Activated T-helper 9 cell treated with anti-CD3 and anti-CD28 coated beads, Interleukin-2, amount 50 U/mL, for 16 hours (primary cell): ENCODE measurements around the gene TAB3.
"Not testable (repeated sequence)": the region's sequence is repeated elsewhere in the genome, so short reads cannot be mapped to it uniquely, and the experiment has no call there.

Experiments used
- DNase-seq: peaks from one replicate; pipeline ENCODE4 v3.0.0-alpha.2; 2020; ENCODE audit warnings: low read depth

TAB3 gene

DNA sequence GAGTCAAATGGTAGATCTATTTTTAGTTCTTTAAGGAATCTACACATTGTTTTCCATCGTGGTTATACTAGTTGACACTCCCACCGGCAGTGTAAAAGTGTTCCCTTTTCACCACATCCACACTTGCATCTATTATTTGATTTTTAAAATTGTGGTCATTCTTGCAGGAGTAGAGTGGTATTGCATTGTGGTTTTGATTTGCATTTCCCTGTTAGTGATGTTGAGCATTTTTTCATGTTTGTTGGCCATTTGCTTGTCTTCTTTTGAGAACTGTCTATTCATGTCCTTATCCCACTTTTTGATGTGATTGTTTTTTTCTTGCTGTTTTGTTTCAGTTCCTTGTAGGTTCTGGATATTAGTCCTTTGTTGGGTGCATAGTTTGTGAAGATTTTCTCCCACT, 70.0 kb downstream of the TAB3 start:
- DNase-seq = no peak

DNA sequence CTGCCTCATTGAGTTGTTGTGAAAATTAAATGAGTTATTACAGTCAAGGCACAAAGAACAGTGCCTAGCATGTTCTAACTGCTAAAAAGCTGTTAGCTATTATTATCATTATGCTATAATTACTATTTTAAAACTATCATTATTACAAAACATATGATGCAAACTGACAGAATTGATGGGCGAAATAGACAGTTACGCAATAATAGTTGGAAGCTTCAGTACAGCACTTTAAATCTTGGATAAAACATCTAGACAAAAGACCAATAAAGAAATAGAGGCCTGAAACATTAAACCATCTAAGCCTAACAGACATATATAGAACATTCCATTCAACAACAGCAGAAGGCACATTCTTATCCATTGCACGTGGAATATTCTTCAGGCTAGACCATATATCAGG, 73.0 kb downstream of the TAB3 start:
- DNase-seq = no peak

DNA sequence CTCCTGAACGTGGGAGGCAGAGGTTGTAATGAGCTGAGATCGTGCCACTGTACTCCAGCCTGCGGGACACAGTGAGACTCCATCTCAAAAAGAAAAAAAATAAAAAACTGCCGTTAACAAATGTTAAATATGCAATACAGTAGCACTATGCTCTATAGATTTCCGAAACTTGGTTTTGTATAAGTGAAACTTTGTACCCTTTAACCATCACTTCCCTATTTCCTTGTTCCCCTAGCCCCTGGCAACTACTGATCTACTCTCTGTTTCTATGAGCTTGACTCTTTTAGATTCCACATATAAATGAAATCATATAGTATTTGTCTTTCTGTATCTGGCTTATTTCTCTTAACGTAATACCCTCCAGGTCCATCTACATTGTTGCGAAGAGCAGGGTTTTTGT, 74.1 kb downstream of the TAB3 start:
- DNase-seq = no peak

DNA sequence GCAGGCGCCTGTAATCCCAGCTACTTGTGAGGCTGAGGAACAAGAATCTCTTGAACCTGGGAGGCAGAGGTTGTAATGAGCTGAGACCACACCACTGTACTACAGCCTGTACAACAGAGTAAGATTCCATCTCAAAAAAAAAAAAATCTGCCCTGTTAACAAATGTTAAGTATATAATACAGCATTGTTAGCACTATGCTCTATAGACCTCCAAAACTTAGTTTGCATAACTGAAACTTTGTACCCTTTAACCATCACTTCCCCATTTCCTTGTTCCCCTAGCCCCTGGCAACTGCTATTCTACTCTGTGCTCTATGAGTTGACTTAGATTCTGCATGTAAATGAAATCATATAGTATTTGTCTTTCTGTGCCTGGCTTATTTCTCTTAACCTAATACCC, 76.7 kb downstream of the TAB3 start:
- no peak for DNase-seq

DNA sequence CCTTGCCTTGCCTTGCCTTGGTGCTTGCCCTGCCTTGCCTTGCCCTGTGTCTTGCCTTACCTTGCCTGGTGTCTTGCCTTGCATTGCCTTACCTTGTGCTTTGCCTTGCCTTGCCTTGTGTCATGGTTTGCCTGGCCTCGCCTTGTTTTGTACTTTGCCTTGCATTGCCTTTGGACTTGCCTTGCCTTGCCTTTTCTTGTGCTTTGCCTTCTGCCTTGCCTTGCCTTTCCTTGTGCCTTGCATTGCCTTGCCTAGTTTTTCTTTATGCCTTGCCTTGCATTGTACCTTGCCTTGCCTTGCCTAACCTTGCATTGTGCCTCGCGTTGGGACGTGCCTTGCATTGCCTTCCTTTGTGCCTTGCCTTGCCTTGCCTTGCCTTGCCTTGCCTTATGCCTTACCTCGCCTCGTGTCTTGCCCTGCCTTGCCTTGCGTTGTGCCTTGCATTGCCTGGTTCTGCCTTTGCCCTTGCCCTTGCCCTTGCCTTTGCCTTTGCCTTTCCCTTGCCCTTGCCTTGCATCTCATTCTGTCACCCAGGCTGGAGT, 82.8 kb downstream of the TAB3 start:
- DNase-seq = no peak

DNA sequence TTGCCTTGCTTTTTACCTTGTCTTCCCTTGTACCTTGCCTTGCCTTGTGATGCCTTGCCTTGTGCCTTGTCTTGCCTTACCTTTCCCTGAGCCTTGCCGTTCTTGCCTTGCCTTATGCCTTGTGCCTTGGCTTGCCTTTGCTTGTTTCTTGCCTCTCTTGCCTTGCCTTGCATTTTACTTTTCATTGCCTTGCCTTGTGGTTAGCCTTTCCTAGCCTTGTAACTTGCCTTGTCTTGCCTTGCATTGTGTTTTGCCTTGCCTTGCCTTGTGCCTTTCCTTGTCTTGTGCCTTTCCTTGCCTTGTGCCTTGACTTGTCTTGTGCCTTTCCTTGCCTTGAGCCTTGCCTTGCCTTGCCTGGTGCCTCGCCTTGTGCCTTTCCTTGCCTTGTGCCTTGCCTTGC, 84.6 kb downstream of the TAB3 start:
- DNase-seq = no peak

DNA sequence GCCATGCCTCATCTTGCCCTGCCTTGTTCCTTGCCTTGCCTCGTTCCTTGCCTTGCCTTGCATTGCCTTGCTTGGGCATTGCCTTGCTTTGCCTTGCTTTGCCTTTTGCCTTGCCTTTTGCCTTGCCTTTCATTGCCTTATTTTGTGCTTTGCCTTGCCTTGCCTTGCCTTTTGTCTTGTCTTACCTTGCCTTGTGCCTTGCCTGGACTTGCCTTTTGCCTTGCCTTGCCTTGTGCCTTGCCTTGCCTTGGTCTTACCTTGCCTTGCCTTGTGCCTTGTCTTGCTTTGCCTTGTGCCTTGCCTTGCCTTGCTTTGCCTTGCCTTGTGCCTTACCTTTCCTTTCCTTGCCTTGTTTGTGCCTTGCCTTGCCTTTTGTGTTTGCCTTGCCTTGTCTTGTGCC, 88.2 kb downstream of the TAB3 start:
- no peak for DNase-seq

DNA sequence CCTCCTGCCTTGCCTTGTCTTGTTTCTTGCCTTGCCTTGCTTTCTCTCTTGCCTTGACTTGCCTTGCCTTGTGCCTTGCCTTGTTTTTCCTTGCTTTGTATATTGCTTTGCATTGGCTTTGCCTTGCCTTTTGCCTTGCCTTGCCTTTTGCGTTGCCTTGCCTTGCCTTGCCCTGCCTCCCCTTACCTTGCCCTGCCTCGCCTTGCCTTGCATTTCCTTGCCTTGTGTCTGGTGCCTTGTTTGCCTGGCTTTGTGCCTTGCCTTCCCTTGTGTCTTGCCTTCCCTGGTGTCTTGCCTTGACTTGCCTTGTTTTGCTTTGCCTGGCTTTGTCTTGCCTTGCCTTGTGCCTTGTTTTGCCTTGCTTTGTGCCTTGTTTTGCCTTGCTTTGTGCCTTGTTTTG, 89.7 kb downstream of the TAB3 start:
- DNase-seq = no peak

DNA sequence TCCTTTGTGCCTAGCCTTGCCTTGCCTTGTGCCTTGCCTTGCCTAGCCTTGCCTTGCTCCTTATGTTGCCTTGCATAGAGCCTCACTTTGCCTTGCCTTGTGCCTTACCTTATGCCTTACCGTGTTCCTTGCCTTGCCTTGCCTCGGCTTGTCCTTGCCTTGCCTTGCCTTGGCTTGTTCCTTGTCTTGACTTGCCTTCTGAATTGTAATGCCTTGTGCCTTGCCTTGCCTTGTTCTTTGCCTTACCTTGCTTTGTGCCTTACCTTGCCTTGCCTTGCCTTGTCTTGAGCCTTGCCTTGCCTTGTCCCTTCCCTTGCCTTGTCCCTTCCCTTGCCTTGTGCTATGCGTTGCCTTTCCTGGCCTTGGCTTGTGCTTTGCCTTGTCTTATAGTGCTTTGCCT, 90.2 kb downstream of the TAB3 start:
- no peak for DNase-seq

DNA sequence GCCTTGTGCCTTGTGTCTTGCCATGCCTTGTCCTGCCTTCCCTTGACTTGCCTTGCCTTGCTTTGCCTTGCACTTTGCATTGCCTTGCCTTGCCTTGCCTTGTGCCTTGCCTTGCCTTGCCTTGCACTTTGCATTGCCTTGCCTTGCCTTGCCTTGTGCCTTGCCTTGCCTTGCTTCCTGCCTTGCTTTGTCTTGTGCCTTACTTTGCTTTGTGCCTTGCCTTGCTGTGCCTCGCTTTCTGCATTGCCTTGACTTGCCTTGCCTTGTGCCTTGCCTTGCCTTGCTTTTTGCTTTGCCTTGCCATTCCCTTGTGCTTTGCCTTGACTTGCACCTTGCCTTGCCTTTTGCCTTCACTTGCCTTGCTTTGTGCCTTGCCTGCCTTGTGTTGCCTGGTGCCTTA, 91.8 kb downstream of the TAB3 start:
- DNase-seq = not testable (repeated sequence)

DNA sequence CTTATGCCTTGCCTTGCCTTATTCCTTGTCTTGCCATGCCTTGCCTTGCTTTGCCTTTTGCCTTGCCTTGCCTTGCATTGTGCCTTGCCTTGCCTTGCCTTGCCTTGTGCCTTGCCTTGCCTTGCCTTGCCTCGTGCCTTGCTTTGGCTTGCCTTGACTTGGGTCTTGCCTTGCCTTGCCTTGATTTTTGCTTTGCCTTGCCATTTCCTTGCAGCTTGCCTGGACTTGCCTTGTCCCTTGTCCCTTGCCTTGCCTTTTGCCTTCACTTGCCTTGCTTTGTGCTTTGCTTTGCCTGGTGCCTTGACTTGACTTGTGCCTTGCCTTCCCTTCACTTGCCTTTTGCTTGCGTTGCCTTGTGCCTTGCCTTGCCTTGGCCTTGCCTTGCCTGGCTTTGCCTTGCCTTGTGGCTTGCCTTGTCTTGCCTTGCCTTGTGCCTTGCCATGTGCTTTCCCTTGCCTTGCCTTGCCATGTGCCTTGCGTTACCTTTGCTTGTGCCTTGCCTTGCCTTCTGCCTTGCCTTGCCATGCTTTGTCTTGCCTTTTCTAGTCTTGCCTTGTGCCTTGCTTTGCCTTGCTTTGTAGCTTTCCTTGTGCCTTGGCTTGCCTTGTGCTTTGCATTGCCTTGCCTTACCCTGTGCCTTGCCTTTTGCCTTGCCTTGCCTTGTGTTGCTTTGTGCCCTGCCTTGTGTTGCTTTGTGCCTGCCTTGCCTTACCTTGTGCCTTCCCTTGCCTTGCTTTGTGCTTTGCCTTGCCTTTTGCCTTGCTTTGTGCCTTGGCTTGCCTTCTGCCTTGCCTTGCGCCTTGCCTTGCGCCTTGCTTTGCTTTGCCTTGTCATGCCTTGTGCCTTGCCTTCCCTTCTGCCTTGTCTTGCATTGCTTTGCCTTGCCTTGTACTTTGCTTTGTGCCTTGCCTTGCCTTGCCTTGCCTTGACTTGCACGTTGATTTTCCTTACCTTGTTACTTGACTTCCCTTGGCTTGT, 92.8 kb downstream of the TAB3 start:
- no peak for DNase-seq

DNA sequence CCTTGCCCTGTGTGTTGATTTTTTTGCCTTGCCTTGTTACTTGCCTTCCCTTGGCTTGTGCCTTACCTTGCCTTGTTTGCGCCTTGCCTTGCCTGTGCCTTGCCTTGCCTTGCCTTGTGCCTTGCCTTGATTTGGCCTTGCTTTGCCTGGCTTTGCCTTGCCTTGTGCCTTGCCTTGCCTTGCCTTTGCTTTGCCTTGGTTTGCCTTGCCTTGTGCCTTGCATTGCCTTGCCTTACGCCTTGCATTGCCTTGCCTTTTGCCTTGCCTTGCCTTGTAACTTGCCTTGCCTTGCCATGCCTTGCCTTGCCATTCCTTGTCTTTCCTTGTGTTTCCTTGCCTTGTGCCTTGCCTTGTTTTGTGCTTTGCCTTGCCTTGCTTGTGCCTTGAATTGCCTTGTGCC, 94.6 kb downstream of the TAB3 start:
- DNase-seq = no peak

DNA sequence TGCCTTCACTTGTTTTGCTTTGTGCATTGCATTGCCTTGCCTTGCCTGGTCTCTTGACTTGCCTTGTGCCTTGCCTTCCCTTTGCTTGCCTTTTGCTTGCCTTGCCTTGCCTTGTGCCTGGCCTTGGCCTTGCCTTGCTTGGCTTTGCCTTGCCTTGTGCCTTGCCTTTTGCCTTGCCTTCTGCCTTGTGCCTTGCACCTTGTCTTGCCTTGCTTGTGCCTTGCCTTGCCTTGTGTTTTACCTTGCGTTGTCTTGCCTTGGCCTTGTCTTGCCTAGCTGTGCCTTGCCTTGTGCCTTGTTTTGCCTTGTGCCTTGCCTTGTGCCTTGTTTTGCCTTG, 95.3 kb downstream of the TAB3 start:
- DNase-seq = no peak

DNA sequence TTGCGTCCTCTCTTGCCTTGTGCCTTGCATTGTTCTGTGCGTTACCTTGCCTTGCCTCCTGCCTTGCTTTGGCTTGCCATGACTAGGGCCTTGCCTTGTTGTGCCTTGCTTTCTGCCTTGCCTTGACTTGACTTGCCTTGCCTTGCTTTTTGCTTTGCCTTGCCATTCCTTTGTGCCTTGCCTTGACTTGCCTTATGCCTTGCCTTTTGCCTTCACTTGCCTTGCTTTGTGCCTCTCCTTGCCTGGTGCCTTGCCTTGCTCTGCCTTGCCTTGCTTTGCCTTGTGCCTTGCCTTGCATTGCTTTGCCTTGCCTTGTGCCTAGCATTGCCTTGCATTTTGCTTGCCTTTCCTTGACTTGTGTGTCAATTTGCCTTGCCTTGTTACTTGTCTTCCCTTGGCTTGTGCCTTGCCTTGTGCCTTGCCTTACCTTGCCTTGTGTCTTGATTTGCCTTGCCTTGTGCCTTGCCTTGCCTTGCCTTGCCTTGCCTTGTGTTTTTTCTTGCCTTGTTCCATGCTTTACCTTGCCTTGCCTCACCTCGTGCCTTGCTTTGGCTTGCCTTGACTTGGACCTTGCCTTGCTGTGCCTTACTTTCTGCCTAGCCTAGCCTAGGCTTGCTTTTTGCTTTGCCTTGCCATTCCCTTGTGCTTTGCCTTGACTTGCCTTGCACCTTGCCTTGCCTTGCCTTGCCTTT, 95.8 kb downstream of the TAB3 start:
- no peak for DNase-seq

DNA sequence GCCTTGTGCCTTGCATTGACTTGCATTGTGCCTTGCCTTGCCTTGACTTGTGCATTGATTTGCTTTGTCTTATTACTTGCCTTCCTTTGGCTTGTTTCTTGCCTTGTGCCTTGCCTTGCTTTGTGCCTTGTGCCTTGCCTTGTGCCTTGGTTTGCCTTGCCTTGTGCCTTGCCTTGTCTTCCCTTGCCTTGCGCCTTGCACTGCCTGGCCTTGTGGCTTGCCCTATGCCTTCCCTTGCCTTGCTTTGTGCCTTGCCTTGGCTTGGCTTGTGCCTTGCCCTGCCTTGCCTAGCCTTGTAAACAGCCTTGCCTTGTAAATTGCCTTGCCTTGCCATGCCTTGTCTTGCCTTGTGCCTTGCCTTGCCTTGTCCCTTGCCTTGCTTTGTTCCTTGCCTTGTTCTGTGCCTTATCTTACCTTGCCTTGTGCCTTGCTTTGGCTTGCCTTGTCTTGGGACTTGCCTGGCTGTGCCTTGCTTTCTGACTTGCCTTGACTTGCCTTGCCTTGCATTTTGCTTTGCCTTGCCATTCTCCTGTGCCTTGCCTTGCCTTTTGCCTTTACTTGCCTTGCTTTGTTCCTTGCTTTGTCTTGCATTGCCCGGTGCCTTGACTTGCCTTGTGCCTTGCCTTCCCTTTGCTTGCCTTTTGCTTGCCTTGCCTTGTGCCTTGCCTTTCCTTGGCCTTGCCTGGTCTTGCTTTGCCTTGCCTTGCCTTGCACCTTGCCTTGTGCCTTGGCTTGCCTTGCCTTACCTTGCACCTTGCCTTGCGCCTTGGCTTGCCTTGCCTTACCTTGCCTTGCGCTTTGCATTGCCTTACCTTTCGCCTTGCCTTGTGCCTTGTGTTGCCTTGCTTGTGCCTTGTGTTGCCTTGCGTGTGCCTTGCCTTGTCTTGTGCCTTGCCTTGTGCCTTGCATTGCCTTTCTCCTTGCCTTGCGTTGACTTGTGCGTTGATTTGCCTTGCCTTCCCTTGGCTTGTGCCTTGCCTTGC, 97.5 kb downstream of the TAB3 start:
- DNase-seq = no peak

DNA sequence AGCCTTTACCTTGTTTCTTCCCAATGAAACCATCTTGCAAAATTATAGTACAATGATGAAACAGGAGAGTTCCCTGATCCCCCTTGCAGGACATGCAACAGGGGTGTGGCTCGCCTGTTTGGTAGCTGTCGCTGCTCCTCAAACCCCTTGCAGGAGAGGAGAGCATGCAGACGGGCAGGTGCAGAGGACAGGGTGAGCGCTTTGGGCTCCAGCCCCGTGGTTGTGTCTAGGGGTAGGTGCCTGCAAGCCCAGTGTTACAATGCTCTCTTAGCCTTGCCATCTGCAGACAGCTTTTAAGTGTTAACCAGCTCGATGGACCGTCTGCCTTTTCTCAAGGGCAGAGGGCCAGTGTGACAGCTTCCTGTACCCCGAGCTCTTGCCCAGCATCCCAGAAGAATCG, 102.0 kb downstream of the TAB3 start:
- no peak for DNase-seq

DNA sequence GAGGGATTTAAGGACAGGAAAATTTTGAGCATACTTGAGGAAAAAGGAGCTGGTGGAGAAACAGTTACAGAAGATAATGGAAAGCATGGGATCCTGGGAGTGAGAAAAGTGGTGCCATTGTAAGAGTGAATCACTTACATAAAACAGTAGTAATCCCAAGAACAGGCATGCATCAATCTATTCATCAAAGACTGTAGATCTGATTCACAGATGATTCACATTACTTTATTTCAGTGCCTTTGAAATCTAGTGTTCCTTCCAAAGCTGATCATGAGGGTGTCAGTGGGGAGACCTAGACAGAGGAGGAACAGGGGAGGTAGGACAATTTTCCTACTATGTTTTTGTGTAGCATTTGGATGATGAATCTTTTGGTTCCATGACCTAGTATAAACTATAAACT, 102.7 kb downstream of the TAB3 start:
- DNase-seq = no peak

DNA sequence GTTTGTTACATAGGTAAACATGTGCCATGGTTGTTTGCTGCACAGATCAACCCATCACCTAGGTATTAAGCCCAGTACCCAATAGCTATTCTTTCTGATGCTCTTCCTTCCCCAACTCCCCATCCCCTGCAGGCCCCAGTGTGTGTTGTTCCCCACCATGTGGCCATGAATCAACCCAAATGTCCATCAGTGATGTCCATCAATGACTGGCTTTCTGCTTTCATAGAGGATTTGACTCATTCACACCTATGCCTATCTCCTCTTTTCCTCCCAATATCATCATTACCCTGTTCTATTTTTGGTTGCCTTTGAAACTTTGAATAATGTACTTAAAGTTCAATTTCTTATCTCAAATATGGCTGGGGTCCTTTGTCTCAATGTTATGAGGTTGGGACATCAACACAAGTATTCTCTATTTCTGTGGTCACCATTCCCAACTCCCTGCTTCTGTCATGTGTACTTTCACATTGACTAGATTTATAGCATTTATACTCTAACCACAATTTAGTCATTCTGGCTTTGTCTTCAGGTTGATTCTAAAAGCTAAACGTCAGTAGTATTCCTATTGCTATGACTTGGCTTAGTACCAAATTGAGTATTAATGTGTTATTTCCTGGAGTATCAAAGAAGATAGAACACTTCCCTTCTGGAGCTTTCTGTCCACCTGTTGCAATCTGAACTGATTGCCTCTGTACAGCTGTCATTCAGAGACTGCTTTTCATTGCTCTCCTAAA, 107.2 kb downstream of the TAB3 start:
- DNase-seq = no peak

DNA sequence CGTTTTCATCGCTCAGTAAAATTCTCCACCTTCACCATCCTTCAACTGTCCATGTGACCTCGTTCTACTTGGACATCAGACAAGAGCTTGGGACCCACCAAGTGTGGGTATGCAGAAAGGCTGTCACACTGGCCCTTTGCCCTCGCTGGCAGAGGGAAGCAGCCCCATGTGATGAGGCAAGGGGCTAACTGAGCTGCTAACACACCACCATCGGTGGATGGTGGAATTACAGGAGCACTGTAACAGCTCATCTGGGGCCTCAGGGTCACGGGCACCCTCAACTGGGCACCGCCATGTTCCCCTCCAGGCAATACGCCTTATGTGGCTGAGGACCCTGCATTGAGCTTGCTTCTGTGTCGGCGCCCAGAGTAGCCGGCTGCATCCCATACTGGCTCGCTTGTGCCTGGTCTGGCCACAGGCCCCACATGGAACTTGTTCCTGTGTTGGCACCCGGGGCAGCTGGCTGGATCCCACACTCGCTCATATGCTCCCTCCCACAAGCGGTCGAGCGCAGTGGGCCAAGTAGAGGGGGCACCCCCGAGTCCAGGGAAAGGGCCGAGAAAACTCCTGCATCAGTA, 109.5 kb downstream of the TAB3 start:
- DNase-seq = no peak

DNA sequence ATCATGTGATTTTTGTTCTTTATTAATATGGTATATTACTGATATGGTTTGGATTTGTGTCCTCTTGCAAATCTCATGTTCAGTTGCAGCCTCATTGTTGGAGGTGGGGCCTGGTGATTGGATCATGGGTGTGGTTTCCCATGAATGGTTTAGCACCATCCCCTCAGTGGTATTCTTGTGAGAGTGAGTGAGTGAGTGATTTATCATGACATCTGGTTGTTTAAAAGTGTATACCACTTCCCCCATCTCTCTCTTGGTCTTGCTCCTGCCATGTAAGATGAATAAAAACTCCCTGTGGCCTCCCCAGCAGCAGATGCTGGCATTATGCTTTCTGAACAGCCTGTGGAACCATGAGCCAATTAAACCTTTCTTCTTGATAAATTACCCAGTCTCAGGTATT, 111.5 kb downstream of the TAB3 start:
- DNase-seq = no peak
